Measurements from ENCODE around the gene OR51A7.

GRCh38 chr11:4882543-4882942, 21.0 kb upstream of the OR51A7 start:
- TF ChIP-seq CTCF (IDR thresholded peaks at IDR 0.05) (no peak), POLR2A (IDR thresholded peaks at IDR 0.05) (no peak)

Measured in vagina (tissue), 2 donors.